IMR-90 (cell line): ENCODE results near the gene DPP10. TPM values are rescaled to one million over a fixed set of nuclear protein-coding genes. Genes with fewer than 3 reads are reported as not detected.

Source experiments
- ATAC-seq: fragments of 200-7000 bp; cut with Tn5 transposase; 2 replicates; pipeline ENCODE4 v1.9.1; 2020; ENCODE audit warnings: low read depth, mild to moderate bottlenecking, moderate library complexity
- BruUV-seq: library from RNA; stranded (reverse); fragments of 400-500 nt; replicated peaks from 2 replicates; lab custom pipeline; 2021; lab: Mats Ljungman, UMichigan
- CTCF ChIA-PET: fragments of 300-600 bp; formaldehyde crosslinking; extraction: SDS; loops from one replicate; lab custom pipeline; 2021; ENCODE audit warnings: antibody characterized with exemption; lab: Yijun Ruan, JAX
- POLR2A ChIA-PET: fragments of 300-600 bp; sonication (Branson Sonifier 250); formaldehyde crosslinking; loops from one replicate; lab custom pipeline; 2022; ENCODE audit warnings: antibody characterized with exemption; ENCODE audit not compliant: unreplicated experiment; lab: Charles Lee
- DNase-seq: peaks from one replicate; pipeline ENCODE4 v3.0.0; 2013
- H2AFZ ChIP-seq: replicated peaks from 2 replicates; pipeline ENCODE3; 2013; ENCODE audit warnings: low read length, mild to moderate bottlenecking; ENCODE audit not compliant: poor library complexity
- H2AK5ac ChIP-seq: 2 replicates; pipeline ENCODE4 v1.6.1; 2013; ENCODE audit warnings: low read depth, low read length, inconsistent platforms
- H2AK9ac ChIP-seq: replicated peaks from 2 replicates; pipeline ENCODE3; 2013; ENCODE audit warnings: mild to moderate bottlenecking, low read depth, low read length, moderate library complexity; ENCODE audit not compliant: poor library complexity
- H2BK120ac ChIP-seq: 2 replicates; pipeline ENCODE4 v1.6.1; 2013; ENCODE audit warnings: low read depth, low read length, inconsistent platforms
- H2BK15ac ChIP-seq: 3 replicates; pipeline ENCODE4 v1.6.1; 2013; ENCODE audit warnings: low read depth, low read length, inconsistent platforms
- H2BK20ac ChIP-seq: 2 replicates; pipeline ENCODE4 v1.6.1; 2013; ENCODE audit warnings: low read depth, mild to moderate bottlenecking, inconsistent platforms, low read length, moderate library complexity
- H2BK5ac ChIP-seq: 2 replicates; pipeline ENCODE4 v1.6.1; 2013; ENCODE audit warnings: mild to moderate bottlenecking, low read depth, low read length, inconsistent platforms; ENCODE audit not compliant: poor library complexity, severe bottlenecking
- H3K14ac ChIP-seq: replicated peaks from 2 replicates; pipeline ENCODE4 v1.6.1; 2013; ENCODE audit warnings: low read depth, low read length, inconsistent platforms
- H3K18ac ChIP-seq: 2 replicates; pipeline ENCODE4 v1.6.1; 2013; ENCODE audit warnings: low read depth, low read length, control low read depth
- H3K23ac ChIP-seq: 2 replicates; pipeline ENCODE4 v1.6.1; 2013; ENCODE audit warnings: low read depth, low read length, inconsistent platforms
- H3K27ac ChIP-seq: 2 replicates; pipeline ENCODE4 v1.5.1; 2013; ENCODE audit warnings: mild to moderate bottlenecking, control low read depth, low read length; ENCODE audit not compliant: insufficient read depth
- H3K27me3 ChIP-seq: 2 replicates; pipeline ENCODE4 v1.6.1; 2013; ENCODE audit warnings: low read length; ENCODE audit not compliant: control insufficient read depth, insufficient read depth
- H3K36me3 ChIP-seq: 2 replicates; pipeline ENCODE4 v1.6.1; 2013; ENCODE audit warnings: low read length, mixed read lengths; ENCODE audit not compliant: control insufficient read depth, insufficient read depth
- H3K4ac ChIP-seq: 2 replicates; pipeline ENCODE4 v1.6.1; 2013; ENCODE audit warnings: low read depth, low read length, inconsistent platforms
- H3K4me1 ChIP-seq: 2 replicates; pipeline ENCODE4 v1.6.1; 2013; ENCODE audit warnings: low read length, mixed read lengths; ENCODE audit not compliant: control insufficient read depth, insufficient read depth
- H3K4me2 ChIP-seq: 2 replicates; pipeline ENCODE4 v1.6.1; 2013; ENCODE audit warnings: low read depth, mild to moderate bottlenecking, control low read depth, low read length, moderate library complexity
- H3K4me3 ChIP-seq: 2 replicates; pipeline ENCODE4 v1.5.1; 2013; ENCODE audit warnings: low read depth, mild to moderate bottlenecking, control low read depth, low read length, moderate library complexity; ENCODE audit not compliant: insufficient read depth
- H3K56ac ChIP-seq: 2 replicates; pipeline ENCODE4 v1.6.1; 2013; ENCODE audit warnings: low read length, inconsistent platforms; ENCODE audit not compliant: insufficient read depth; ENCODE audit errors: extremely low read depth
- H3K79me1 ChIP-seq, 2 experiments: 2 replicates each; pipeline ENCODE4 v1.6.1; 2013; ENCODE audit warnings: low read length in 2 of 2, inconsistent platforms in 1 of 2, low read depth in 1 of 2
- H3K9ac ChIP-seq: 2 replicates; pipeline ENCODE4 v1.6.1; 2013; ENCODE audit warnings: low read depth, low read length, control low read depth
- H3K9me1 ChIP-seq: 2 replicates; pipeline ENCODE4 v1.6.1; 2013; ENCODE audit warnings: low read length, inconsistent platforms; ENCODE audit not compliant: insufficient read depth
- H3K9me3 ChIP-seq: 2 replicates; pipeline ENCODE4 v1.6.1; 2013; ENCODE audit warnings: low read length; ENCODE audit not compliant: control insufficient read depth, insufficient read depth
- H4K20me1 ChIP-seq: 2 replicates; pipeline ENCODE4 v1.6.1; 2013; ENCODE audit warnings: low read length, inconsistent platforms; ENCODE audit not compliant: insufficient read depth
- H4K5ac ChIP-seq: 2 replicates; pipeline ENCODE4 v1.6.1; 2013; ENCODE audit warnings: mild to moderate bottlenecking, low read depth, low read length, control low read depth
- H4K8ac ChIP-seq, 2 experiments: 2 replicates each; pipeline ENCODE4 v1.6.1; 2013; ENCODE audit warnings: low read depth in 2 of 2, low read length in 2 of 2, control low read depth in 1 of 2, inconsistent platforms in 1 of 2
- H4K91ac ChIP-seq: 2 replicates; pipeline ENCODE4 v1.6.1; 2013; ENCODE audit warnings: low read depth, low read length, inconsistent platforms; ENCODE audit not compliant: insufficient read depth
- BHLHE40 ChIP-seq: fragments of 150-350 bp; IDR thresholded peaks from 2 replicates; pipeline ENCODE4 v1.6.1; 2016; ENCODE audit warnings: mild to moderate bottlenecking, low read depth, low read length
- CEBPB ChIP-seq: IDR thresholded peaks from 2 replicates; pipeline ENCODE4 v1.6.1; 2012; ENCODE audit warnings: low read depth, low read length, improper control_type of control experiment
- CHD1 ChIP-seq: IDR thresholded peaks from 2 replicates; pipeline ENCODE4 v1.6.1; 2012; ENCODE audit warnings: low read depth, low read length, improper control_type of control experiment
- CTCF ChIP-seq: conservative IDR thresholded peaks from 2 replicates; pipeline ENCODE4 v1.5.1; 2012; ENCODE audit warnings: mild to moderate bottlenecking, low read depth, low read length, improper control_type of control experiment
- ELK1 ChIP-seq: fragments of 150-350 bp; IDR thresholded peaks from 2 replicates; pipeline ENCODE4 v1.6.1; 2016; ENCODE audit warnings: low read depth, mild to moderate bottlenecking, low read length, moderate library complexity, borderline replicate concordance
- FOS ChIP-seq: fragments of 150-350 bp; IDR thresholded peaks from 2 replicates; pipeline ENCODE4 v1.6.1; 2016; ENCODE audit warnings: low read depth, low read length
- MAFK ChIP-seq: IDR thresholded peaks from 2 replicates; pipeline ENCODE4 v1.6.1; 2012; ENCODE audit warnings: low read depth, low read length, improper control_type of control experiment
- MAZ ChIP-seq: IDR thresholded peaks from 2 replicates; pipeline ENCODE4 v1.6.1; 2012; ENCODE audit warnings: low read depth, mild to moderate bottlenecking, low read length, improper control_type of control experiment, moderate library complexity, borderline replicate concordance
- MXI1 ChIP-seq: IDR thresholded peaks from 2 replicates; pipeline ENCODE4 v1.6.1; 2012; ENCODE audit warnings: low read depth, mild to moderate bottlenecking, low read length, moderate library complexity, borderline replicate concordance
- NFE2L2 ChIP-seq: fragments of 150-350 bp; IDR thresholded peaks from 2 replicates; pipeline ENCODE4 v1.6.1; 2016; ENCODE audit warnings: low read depth, mild to moderate bottlenecking, low read length
- POLR2A ChIP-seq: IDR thresholded peaks from 2 replicates; pipeline ENCODE4 v1.6.1; 2012; ENCODE audit warnings: mild to moderate bottlenecking, low read depth, low read length
- RAD21 ChIP-seq: IDR thresholded peaks from 2 replicates; pipeline ENCODE4 v1.6.1; 2012; ENCODE audit warnings: low read length, improper control_type of control experiment
- RCOR1 ChIP-seq: IDR thresholded peaks from 2 replicates; pipeline ENCODE4 v1.6.1; 2012; ENCODE audit warnings: mild to moderate bottlenecking, low read length, improper control_type of control experiment; ENCODE audit not compliant: insufficient replicate concordance
- RFX5 ChIP-seq: IDR thresholded peaks from 2 replicates; pipeline ENCODE4 v1.8.0; 2012; ENCODE audit warnings: low read depth, mild to moderate bottlenecking, low read length, moderate library complexity
- SMC3 ChIP-seq: fragments of 150-350 bp; IDR thresholded peaks from 2 replicates; pipeline ENCODE4 v1.6.1; 2016; ENCODE audit warnings: low read depth, mild to moderate bottlenecking, antibody characterized with exemption, low read length, moderate library complexity
- USF2 ChIP-seq: fragments of 150-350 bp; IDR thresholded peaks from 2 replicates; pipeline ENCODE4 v1.6.1; 2017; ENCODE audit warnings: mild to moderate bottlenecking, antibody characterized with exemption, low read length, low read depth
- WGBS, 2 experiments: methylation state at CpG; one replicate each; pipeline versions ENCODE4 v1.1.5 to v1.1.7; 2013; ENCODE audit warnings: missing lambda C conversion rate in 2 of 2; ENCODE audit not compliant: insufficient read length in 1 of 2; ENCODE audit errors: extremely low coverage in 2 of 2; 5-methylcytosine and 5-hydroxymethylcytosine counted together
- dilution Hi-C: fragments of 300-500 bp; cut with HindIII; formaldehyde crosslinking; loops from one replicate; pipeline ENCODE4 v1.14.3; 2018; ENCODE audit warnings: low sequenced_read_pairs; ENCODE audit not compliant: unreplicated experiment
- in situ Hi-C: fragments of 300-500 bp; cut with MboI; formaldehyde crosslinking; loops from 3 replicates; pipeline ENCODE4 v1.14.3; 2019; ENCODE audit warnings: low sequenced_read_pairs, inconsistent platforms, mixed read lengths
- intact Hi-C: fragments of 100-400 bp; cut with micrococcal nuclease; formaldehyde crosslinking; loops from 2 replicates; pipeline ENCODE4 v1.10.0; 2022
- polyA plus RNA-seq, 3 experiments: library from polyadenylated mRNA; depleted of rRNA; stranded (reverse); fragments of >200 nt; gene quantifications; 2 replicates each; pipeline ENCODE4 v1.2.3, GENCODE V29; 2012; ENCODE audit warnings: low replicate concordance in 1 of 3
- total RNA-seq: library from RNA; depleted of rRNA; stranded (reverse); fragments of >200 nt; gene quantifications from 2 replicates; pipeline ENCODE4 v1.2.3, GENCODE V29; 2012

The DPP10 gene
- total and polyA plus RNA-seq, 2 of the 4 experiments (the other 2 are of a cell fraction): not detected

- POLR2A ChIA-PET: no interaction called here
- Histone ChIP-seq H3K9me3 (peaks cover 3% of the 10 kb centered on the region; the same call in 1 of the 2 replicates), H3K27me3 (no peaks in the 10 kb centered on the region), H4K20me1 (no peaks in the 10 kb centered on the region), H3K14ac (no peak overlapping the region), H3K4me3 (no peak overlapping the region), H3K27ac (no peak overlapping the region), H3K4me1 (no peaks in the 10 kb centered on the region), H3K4ac (no peak overlapping the region), H3K79me1 (no peaks in the 10 kb centered on the region), H3K36me3 (no peaks in the 10 kb centered on the region), H4K91ac (no peak overlapping the region), H2BK15ac (no peak overlapping the region), H4K5ac (no peak overlapping the region), H2AK9ac (no peak overlapping the region), H3K23ac (no peak overlapping the region), H2BK5ac (no peak overlapping the region), H4K8ac (no peak overlapping the region), H2BK120ac (no peak overlapping the region), H3K18ac (no peak overlapping the region), H3K9ac (no peak overlapping the region), H2BK20ac (no peak overlapping the region), H3K56ac (no peak overlapping the region), H3K9me1 (no peaks in the 10 kb centered on the region), H2AK5ac (no peak overlapping the region), H3K4me2 (no peak overlapping the region), H2AFZ (no peak overlapping the region)
- intact Hi-C loops (no loop called here), in situ Hi-C loops (no loop called here), dilution Hi-C loops (no loop called here)
- CTCF ChIA-PET: no interaction called here
- no peak for TF ChIP-seq CTCF
- TF ChIP-seq MAFK: no peak
- no peak for TF ChIP-seq MXI1
- no peak for TF ChIP-seq USF2
- TF ChIP-seq CEBPB: no peak
- TF ChIP-seq ELK1: no peak
- TF ChIP-seq BHLHE40: no peak
- no peak for TF ChIP-seq CHD1
- TF ChIP-seq RCOR1: no peak
- TF ChIP-seq MAZ: no peak
- TF ChIP-seq SMC3: no peak
- no peak for TF ChIP-seq FOS
- TF ChIP-seq RAD21: no peak
- no peak for TF ChIP-seq RFX5
- TF ChIP-seq POLR2A: no peak
- no peak for TF ChIP-seq NFE2L2
- BruUV-seq: no TSS peak
- no peak for ATAC-seq
- WGBS, 2 experiments: no CpG with 5 or more reads among the region's 4 CpGs
- DNase-seq: no peak
Observed at GRCh38 chr2:114717049-114717448, 274.6 kb downstream of the DPP10 start.
